ENCODE measurements around the gene LEMD1.
"Not testable (repeated sequence)": the region's sequence is repeated elsewhere in the genome, so short reads cannot be mapped to it uniquely, and the experiment has no call there.

The LEMD1 gene

DNA sequence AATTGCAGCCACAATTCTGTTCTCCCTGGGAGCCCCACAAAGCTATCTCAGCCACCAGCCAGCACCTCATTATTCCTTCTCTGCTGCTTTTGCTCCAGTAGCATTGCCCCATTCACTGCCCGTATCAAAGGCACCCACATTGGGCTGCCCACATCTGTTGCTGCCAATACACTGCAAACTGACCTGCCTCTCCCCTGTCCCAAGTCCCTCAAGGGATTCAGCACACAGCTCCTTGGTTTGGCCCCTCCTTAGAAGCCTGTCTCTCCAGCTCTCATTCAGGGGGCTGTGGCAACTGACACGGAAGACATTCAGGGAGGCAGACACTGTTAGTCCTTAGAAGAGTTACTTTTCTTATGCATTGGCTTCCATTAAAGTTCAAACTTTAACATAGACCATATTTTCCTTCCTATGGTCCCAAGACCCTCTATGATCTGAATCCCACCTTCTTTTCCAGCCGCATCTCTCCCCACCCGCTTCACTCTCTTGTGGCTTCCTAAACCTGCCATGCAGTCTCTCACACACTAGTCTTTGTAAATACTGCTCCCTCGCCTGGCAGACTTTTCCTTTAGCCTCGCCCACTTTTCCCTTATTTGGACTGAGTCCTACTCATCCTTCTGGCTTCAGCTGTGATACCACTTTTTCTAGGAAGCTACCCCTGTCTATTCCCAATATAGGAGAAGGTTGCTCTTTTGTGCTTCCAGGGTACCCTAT is 45.9 kb downstream of the LEMD1 start:
- no peak for DNase-seq

DNA sequence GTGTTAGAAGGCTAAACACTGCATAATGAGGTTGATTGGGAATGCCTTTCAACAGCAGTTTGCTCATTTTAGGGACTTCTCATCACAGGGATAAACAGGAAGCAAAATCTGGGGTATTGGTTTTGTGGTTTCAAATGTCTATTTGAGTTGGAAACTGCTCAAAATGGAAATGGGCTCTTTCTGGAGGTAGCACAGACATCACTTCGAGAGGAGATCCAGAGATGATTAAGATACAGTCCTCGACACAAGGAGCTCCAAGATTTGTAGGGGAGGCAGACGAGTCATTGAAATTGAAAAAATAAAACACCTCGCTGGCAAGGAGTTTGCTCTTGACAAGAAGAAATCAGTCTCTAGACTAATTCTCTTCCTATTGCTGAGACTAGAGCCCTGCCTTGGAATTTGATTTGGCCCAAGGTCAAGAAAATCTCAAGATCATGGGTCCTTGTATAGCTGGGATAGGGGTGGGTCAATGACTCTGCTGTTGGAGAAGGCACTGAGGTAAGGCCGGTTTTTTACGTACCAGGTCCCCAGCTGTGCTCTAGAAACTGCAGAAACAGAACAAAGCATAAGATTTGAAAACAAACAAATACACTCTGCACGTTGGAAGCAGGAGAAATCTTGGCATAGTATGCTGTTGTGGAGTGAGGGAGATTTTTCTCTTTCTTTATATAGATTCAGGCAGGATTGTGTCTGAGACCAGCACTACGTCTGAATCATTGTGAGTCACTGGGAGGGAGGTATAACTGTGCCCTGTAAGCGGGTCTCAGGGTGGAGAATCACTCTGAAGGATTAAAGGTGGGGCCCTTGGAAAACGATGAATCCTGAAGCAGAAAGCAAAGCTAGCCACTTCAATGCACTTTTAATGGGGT is 47.4 kb downstream of the LEMD1 start:
- no peak for DNase-seq

DNA sequence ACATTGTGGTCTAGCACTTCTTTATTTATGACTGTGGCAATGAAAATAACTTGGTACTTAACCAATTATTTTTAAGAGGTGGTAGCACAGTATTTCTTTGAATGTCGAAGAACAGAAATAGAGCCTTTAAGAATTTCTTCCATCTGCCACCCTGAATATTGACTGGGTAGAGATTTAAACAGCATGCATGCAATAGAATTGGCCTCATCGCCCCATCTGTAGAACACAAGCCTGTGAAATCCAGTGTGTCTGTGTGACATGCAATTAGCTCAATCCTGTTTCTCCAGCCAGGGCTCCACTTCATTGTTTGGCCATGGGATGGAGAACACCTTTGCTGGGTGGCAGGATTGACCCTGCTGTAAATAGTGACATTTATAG is 48.1 kb downstream of the LEMD1 start:
- no peak for DNase-seq

DNA sequence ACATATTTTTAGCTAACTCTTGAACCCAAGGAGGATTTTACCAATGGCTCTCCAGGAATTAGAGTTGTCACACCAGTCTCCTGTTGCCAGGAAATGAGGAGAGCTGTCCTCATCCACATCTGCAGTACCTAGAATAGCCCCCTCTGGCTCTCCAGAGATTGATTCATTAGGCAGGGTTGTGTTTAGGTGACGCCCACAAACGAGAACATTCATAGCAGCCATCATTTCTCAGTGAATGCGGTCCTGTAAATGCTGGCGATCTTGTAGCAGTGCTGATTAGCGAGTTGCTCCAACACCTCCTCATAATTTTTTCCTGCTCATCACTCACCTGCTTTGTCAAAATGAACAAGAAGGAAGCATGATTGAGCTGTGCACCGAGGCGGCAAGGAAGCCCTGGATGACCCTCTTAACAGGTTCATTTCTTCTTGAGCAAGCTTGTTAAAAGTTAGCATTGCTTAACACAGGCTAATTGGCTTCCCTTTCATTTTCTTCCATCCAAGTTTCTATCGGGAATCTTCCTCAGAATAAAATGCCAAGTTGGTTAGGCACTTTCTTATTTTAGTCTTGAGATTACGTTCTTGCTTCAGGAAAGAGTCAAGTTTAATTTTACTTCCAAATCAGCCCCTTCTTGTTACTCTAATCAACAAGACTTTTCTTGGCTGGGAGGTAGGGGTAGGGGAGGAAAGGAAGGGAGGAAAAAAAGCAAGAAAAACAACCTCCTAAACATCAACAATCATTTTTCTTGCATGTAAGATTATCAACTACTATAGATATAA is 48.6 kb downstream of the LEMD1 start:
- no peak for DNase-seq

DNA sequence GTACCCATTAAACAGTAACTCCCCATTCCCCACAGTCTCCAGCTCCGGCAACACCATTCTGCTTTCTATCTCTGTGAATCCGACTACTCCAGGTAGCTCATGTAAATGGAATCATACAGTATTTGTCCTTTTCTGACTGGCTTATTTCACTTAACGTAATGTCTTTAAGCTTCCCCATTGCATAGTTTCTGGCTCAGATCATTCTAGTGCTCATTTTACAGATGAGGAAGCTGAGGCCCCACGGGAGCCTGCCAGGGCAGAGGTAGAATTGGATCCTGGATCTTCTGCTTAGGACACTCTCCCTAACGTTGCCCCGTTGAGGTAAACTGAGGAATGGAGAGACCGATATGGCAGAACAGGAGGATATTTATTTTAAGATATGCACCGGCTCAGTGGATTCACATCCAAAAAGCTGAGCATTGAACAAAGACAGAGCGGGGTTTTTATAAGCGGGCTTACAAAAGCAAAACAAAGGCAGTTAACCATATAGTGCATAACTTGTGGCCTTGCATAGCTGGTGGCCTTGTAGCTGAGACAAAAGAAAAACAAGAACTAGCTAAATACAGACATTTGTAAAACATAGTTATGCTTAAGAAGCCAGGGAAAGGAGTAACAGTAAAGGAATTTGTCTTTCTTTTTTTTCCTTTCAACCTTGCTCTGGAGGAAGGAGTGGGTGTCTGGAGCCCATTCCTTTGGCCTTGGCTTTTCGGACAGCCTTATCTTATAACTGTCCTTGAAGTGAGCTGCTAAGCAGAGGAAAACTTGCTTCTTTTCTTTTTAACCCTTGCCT is 49.8 kb downstream of the LEMD1 start:
- DNase-seq: no peak

DNA sequence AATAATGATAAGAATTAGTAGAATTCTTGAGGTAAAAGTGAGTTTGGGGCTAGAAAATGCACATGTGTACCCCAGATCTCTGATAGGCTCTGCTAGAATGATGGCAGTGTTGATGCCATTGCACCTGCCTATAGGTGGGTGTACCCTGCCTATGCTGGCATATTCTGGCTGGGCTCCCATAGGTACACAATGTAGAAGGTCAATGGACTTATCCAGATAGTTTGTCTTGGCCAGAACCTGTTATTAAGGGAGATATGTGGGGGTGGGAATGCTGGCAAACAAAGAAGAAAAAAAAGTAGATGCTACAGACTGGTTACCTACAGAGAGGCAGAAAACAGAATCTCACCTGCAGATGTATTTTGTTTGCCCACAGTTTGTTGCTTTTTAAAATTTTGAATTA is 51.1 kb downstream of the LEMD1 start:
- no peak for DNase-seq

DNA sequence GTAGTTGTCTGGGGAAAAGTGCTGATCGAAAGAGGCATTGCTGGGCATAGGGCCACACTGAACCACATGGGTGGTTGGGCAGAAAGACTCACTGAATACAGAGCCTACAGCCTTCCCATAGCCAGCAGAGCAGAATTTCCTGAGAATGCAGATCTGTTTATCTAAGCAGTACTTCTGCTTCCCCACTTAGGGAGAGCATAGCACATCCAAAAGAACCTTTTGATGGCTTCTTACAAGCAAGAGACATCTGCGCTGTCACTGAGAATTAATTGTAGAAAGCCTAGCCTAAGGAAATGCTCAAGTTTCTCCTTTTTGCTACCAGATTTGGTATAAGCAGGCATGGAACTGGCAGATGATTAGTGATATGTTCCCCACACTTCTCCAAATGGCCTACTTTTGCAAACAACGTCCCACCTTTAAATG is 52.1 kb downstream of the LEMD1 start:
- no peak for DNase-seq

DNA sequence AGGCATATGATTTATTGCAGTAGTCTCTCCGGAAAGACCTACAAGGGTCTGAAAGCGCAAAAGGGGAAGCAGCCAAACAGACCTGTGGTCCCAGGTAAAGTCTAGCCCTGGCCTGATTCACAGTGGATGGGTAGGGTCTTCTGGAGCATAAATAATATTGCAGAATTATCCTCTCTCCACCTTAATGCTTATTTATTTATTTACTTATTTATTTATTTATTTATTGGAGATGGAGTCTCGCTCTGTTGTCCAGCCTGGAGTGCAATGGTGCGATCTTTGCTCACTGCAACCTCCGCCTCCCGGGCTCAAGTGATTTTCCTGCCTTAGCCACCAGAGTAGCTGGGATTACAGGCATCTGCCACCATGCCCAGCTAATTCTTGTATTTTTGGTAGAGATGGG is 53.4 kb downstream of the LEMD1 start:
- no peak for DNase-seq

DNA sequence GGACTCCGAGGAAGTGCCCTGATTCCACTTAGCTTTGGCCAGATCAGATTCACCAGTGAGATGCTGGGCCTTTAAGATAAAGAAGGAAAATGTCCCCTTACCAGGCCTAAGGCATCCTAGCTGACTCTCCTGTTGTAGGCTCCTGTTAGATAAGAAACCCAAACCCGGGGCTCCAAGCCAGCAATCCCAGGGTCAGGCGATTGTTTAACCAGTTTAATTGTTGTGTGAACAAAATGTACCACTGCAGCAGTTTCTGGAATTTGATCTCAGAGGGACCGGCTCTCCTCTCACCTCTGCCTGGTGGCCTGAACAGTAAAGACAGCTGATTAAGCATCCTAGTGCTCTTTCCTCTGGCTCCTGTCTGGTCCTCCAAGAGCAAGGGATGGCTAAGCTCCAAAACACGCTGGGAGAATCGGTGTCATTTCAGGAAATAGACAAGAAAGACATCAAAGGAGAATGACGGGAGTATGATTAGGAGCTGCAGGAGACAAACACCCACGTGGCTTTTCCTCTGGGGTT is 55.9 kb downstream of the LEMD1 start:
- no peak for DNase-seq

DNA sequence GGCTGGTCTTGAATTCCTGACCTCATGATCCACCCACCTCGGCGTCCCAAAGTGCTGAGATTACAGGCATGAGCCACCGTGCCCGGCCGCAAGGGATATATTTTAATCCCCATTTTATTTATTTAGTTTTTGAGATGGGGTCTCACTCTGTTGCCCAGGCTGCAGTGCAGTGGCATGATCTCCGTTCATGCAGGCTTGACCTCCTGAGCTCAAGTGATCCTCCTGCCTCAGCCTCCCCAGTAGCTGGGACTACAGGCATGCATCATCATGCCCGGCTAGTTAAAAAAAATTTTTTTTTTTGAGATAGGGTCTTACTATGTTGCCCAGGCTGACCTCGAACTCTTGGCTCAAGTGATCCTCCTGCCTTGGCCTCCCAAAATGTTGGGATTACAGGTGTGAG is 56.8 kb downstream of the LEMD1 start:
- not testable (repeated sequence) for DNase-seq

DNA sequence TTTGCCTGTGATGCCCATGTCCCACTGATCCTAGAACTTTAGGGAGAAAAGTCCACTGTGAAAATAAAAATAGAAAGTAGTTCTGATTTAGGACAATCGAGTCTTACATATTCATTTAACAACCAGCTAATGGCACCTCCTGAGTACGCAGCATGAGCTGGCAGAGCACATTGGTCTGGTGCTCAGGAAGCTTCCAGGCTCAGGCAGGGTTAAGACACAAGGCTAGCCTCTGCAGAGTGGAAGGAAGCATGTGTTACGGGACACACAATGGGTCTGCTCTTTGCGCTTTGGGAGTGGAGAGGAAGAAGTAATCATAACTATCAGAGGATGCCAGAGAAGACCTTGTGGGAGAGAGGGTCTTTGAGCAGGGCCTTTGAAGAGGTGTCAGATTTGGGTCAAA is 61.0 kb downstream of the LEMD1 start:
- DNase-seq: no peak

DNA sequence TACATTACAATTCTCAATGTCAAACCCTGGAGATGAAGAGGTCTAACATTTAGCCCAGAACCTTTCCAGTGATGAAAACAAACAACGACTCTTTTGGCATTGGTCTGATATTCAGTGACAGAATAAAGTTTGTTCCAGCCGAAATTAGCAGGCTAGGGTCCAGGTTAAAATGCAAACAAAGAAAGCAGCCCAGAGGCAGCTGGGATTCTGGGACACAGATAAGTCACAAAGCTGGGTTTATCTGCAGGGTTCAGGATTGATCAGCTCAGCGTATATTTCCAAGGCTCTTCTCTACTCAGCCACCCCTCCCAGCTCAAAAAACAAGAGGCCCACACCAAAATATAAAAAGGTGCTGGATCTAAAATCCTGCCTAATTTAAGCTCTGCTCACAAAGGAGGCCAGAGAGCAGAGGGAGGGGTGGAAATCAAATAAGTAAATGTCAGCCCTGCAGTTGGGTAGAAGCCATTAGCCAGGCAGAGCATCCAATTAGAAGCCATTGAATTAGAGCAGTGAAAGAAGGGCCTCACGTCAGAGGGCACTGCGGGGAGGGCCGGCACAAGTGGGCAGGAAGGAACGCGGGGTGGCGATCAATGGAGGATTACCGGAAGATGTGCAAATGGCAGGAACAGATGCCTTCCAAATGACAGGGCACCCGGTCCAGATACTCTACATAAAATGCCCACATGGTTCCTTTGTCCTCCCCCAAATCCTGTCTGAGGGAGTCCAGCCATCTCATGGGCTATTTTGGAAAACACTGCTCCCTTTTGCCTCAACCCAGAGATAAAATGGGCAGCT is 61.9 kb downstream of the LEMD1 start:
- no peak for DNase-seq

DNA sequence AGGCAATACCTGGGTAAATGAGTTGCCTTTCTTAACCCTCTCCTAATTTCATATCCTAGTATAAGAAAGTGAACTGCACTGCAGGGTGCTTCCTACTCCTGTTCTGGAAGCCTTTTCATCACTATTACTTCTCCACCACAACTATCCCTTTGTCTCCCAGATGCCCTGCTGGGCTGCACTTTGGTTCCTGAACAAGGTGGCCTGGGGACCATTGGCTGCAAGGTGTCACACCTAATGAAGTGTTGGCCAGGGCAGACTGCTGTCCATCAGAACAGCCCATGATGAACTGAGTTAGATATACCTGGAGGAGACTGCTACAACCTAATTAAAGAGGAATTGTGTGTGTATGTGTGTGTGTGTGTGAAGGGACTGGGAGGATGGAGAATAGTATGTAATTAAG is 63.3 kb downstream of the LEMD1 start:
- no peak for DNase-seq

DNA sequence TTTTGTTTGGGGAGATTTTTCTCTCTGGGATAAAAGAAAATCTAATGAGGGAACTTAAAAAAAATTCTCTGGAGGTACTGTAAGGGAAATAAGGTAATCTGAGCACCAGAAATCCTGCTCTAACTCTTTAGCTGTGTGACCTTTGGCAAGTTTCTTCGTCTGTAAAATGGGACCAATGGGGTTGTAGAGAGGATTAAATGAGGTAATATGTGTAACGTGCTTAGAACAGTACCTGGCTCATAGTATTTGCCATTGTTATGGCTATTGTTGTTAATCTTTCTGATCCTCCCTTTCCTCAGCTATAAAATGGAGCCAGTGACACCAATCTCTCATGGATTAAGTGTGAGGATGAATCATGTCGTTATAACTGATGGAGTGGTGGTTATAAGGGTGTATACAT is 64.3 kb downstream of the LEMD1 start:
- DNase-seq: no peak

DNA sequence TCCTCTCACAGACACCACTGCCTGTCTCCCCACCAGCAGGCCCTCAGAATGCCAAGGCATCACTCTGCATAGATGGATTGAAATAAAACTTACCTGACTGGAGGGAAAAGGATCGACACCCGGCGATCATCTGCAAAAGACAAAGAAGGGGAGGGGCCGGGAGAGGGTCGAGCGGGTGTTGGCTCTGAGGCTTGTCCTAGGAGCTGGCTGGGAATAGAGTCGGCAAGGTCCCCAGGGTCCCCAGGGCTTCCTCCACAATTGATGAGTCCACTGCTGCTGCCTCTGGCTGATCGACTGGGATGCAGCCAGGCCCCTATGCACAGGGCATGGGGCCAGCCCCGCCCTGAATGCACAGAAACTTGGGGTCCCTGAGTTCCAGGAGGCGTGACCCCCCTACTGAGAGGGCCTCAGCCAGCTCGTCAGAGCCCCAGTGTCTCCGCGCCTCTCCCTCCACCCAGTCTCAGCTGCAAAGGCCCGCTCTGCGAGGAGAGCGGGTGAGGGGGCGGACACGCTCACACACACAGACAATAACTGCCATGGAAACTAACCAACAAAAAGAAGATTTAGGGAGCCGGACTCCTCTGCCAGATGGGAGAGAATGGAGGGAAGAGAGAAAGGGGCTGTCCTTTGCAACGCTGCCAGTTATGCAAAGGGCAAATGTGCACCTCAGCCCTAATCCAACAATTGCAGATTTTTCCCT is 65.3 kb downstream of the LEMD1 start, which contains the start of gene KLHDC8A:
KLHDC8A (minus strand) TSS at position 483 of the 700 bp plus-strand sequence. CDS start 13,318 bp downstream, outside the sequence.
- DNase-seq: no peak

DNA sequence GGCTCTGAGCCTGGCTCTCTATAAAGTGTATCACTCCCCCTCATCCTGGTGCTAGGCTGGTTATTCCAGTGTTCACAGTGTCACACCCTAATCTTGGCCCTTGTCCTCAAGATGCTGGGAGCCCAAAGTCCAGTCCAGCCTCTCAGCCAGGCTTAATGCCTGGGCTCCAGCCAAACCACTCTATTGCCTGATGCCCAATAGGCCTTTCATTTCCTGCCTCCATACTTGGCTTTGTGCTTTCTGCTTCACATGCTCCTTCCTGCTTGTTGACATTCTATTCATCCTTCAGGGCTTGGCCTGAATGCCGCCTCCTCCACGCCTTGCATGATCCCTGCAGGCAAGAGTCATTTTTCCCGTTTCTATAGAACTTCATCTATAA is 66.8 kb downstream of the LEMD1 start:
- no peak for DNase-seq

DNA sequence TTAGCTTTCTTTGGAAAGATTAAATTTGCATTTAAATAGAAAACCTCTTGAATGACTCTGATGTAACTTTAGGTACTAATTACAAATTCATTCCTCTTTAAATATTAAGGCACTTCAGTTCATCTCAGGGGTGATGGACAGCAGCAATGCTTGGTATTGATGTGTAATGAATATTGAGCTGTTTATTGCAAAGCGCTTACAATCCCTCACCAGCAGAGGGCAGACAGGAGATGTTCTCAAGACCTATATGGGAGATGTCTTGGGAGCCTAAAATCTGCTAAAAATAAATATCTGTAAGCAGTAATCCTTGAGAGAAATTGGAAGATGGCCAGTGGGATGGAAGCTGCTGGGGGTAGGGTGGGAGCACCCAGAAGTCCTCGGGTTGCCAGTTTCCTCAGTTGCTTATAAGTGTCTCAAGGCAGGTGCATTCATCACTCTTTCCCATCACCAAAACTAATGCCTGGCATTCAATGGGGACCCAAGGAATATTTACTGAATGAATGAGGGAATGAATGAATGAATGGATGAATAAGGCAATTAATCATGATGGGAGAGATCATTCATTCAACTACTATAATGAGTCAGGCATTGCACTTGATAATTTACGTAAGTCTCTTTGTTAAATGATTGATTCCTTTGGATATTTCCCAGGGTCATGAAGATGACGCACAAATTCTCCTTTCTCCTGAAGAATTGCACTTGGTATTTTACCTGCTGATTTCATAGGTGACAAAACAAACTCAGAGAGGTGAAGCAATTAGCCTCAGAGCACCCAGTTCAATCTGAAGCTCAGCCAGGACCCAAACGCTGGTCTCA is 67.4 kb downstream of the LEMD1 start:
- peak; percentile 46 for DNase-seq

DNA sequence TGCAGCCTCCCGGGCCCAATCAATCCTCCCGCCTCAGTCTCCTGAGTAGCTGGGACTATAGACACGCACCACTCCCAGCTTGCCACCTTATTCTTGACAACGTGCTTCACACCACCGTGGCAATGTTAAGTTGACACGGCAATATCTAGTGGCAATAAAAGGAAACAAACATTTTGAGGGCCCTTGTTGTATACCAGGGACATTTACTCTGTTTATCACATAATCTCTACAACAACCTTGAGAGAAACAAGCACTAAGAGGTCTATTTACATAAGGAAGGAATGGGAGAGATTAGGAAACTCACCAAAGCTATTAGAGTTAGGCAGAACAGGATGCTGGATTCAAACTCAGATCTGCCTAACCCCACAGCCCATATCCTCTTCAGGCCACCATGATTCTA is 68.2 kb downstream of the LEMD1 start:
- DNase-seq: no peak

DNA sequence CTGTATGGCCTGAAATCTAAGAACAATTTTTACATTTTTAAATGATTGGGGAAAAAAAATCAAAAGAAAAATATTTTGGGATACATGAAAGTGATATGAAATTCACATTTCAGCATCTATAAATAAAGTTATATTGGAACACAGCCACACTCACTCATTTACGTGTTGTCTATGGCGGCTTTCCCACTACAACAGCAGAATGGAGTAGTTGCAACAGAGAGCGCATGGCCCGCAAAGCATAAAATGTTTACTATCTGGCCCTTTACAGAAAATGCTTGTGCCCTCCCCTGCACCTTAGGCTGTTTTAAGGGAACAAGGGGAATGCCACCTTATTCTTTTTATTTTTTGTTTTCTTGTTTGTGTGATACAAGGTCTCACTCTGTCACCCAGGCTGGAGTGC is 68.7 kb downstream of the LEMD1 start:
- no peak for DNase-seq

Measured in stimulated activated naive CD4-positive, alpha-beta T cell treated with Interleukin-2 at 50 U/mL for 16 hours (primary cell).